A549 (cell line): ENCODE measurements around the gene MPHOSPH9. TPM values are rescaled to one million over a fixed set of nuclear protein-coding genes. Genes with fewer than 3 reads are reported as not detected.
A peak's percentile ranks its signal among the peaks of the same experiment; 100 is the strongest.

ENCODE experiments used
- ATAC-seq, 2 experiments: fragments of 200-7000 bp in 1 of 2; fragments of >200 bp in 1 of 2; cut with Nextera tagmentation in 1 of 2; cut with Tn5 transposase in 1 of 2; 3 replicates each; pipeline versions ENCODE4 v1.8.0 to v1.9.1; 2018 to 2020; ENCODE audit warnings: mild to moderate bottlenecking in 1 of 2, moderate library complexity in 1 of 2
- CTCF ChIA-PET: fragments of 300-600 bp; sonication (Branson Sonifier 250); formaldehyde crosslinking; extraction: SDS; loops from one replicate; lab custom pipeline; 2021; ENCODE audit warnings: antibody characterized with exemption, inconsistent platforms; lab: Yijun Ruan, JAX
- POLR2A ChIA-PET: fragments of 350-600 bp; formaldehyde crosslinking; extraction: SDS; loops from one replicate; lab custom pipeline; 2021; ENCODE audit warnings: antibody characterized with exemption, inconsistent platforms; lab: Yijun Ruan, JAX
- DNase-seq, 2 experiments: peaks; one replicate each; pipeline versions ENCODE4 v3.0.0 to v3.0.0-alpha.2; 2011 to 2016; ENCODE audit warnings: low read depth in 1 of 2, low spot score in 1 of 2
- FAIRE-seq: peaks from 2 replicates; lab custom pipeline; 2011; peaks lifted over from hg19 to GRCh38; lab: Jason Lieb, UNC
- H3K27ac ChIP-seq, 2 experiments: fragments of >200 bp; sonication (Bioruptor Twin); formaldehyde crosslinking; 3 replicates each; pipeline ENCODE4 v1.5.1; 2016 to 2017
- H3K4me1 ChIP-seq: fragments of >200 bp; sonication (Bioruptor Twin); formaldehyde crosslinking; 3 replicates; pipeline ENCODE4 v1.6.1; 2016
- H3K4me2 ChIP-seq: fragments of >200 bp; sonication (Bioruptor Twin); formaldehyde crosslinking; 3 replicates; pipeline ENCODE4 v1.6.1; 2016
- H3K4me3 ChIP-seq: fragments of >200 bp; sonication (Bioruptor Twin); formaldehyde crosslinking; 3 replicates; pipeline ENCODE4 v1.5.1; 2016
- H3K9me3 ChIP-seq: fragments of >200 bp; sonication (Bioruptor Twin); formaldehyde crosslinking; 3 replicates; pipeline ENCODE4 v1.6.1; 2016
- BHLHE40 ChIP-seq: IDR thresholded peaks from 2 replicates; pipeline ENCODE4 v1.6.1; 2012; ENCODE audit warnings: low read depth, low read length, inconsistent platforms
- CBX8 ChIP-seq: fragments of 200-600 bp; sonication (generic); IDR thresholded peaks from 2 replicates; pipeline ENCODE4 v1.6.1; 2016
- EHF ChIP-seq: fragments of 250-450 bp; sonication (Bioruptor Pico); IDR thresholded peaks from 2 replicates; pipeline ENCODE4 v1.5.0; 2020; ENCODE audit warnings: mild to moderate bottlenecking
- ESRRA ChIP-seq: fragments of 150-350 bp; IDR thresholded peaks from 2 replicates; pipeline ENCODE4 v1.6.1; 2014; ENCODE audit warnings: mild to moderate bottlenecking, low read length, borderline replicate concordance
- FOSB ChIP-seq: fragments of 250-450 bp; sonication (Bioruptor Pico); IDR thresholded peaks from 2 replicates; pipeline ENCODE4 v1.5.0; 2020; ENCODE audit warnings: mild to moderate bottlenecking, moderate library complexity
- FOSL2 ChIP-seq, 2 experiments: fragments of 450-650 bp in 1 of 2; fragments of >200 bp in 1 of 2; sonication (Bioruptor Twin) in 1 of 2; formaldehyde crosslinking; IDR thresholded peaks; 2 replicates each; pipeline versions ENCODE4 v1.5.0 to v1.6.1; 2016 to 2020; ENCODE audit warnings: mild to moderate bottlenecking in 1 of 2, moderate library complexity in 1 of 2
- FOXS1 ChIP-seq: fragments of 250-450 bp; sonication (Bioruptor Pico); IDR thresholded peaks from 2 replicates; pipeline ENCODE4 v1.5.0; 2020; ENCODE audit warnings: mild to moderate bottlenecking, moderate library complexity
- HOXB13 ChIP-seq: fragments of 250-450 bp; sonication (Bioruptor Pico); IDR thresholded peaks from 2 replicates; pipeline ENCODE4 v1.5.0; 2020; ENCODE audit warnings: low read depth, mild to moderate bottlenecking, moderate library complexity
- JUN ChIP-seq, 2 experiments: fragments of >200 bp; sonication (Bioruptor Twin); formaldehyde crosslinking; IDR thresholded peaks; 2 replicates in 1 of 2; 3 replicates in 1 of 2; pipeline ENCODE4 v1.6.1; 2016 to 2017
- JUNB ChIP-seq: fragments of >200 bp; sonication (Bioruptor Twin); formaldehyde crosslinking; IDR thresholded peaks from 2 replicates; pipeline ENCODE4 v1.6.1; 2016
- MYC ChIP-seq: IDR thresholded peaks from 2 replicates; pipeline ENCODE4 v1.6.1; 2012; ENCODE audit warnings: mild to moderate bottlenecking, inconsistent platforms, low read length, improper control_type of control experiment, borderline replicate concordance
- NPAS2 ChIP-seq: fragments of 250-450 bp; sonication (Bioruptor Pico); IDR thresholded peaks from 2 replicates; pipeline ENCODE4 v1.8.0; 2022; ENCODE audit warnings: mild to moderate bottlenecking, moderate library complexity, borderline replicate concordance
- PHF8 ChIP-seq: fragments of 200-600 bp; sonication (generic); IDR thresholded peaks from 2 replicates; pipeline ENCODE4 v1.6.1; 2016; ENCODE audit warnings: low read depth, mild to moderate bottlenecking, antibody characterized with exemption, moderate library complexity, borderline replicate concordance
- POLR2A ChIP-seq: IDR thresholded peaks from 2 replicates; pipeline ENCODE4 v1.6.1; 2012; ENCODE audit warnings: mild to moderate bottlenecking, low read length
- RAD21 ChIP-seq, 2 experiments: fragments of >200 bp in 1 of 2; sonication (Bioruptor Twin) in 1 of 2; formaldehyde crosslinking in 1 of 2; IDR thresholded peaks in 1 of 2; conservative IDR thresholded peaks in 1 of 2; 2 replicates in 1 of 2; 3 replicates in 1 of 2; pipeline ENCODE4 v1.6.1; 2012 to 2018; ENCODE audit warnings: inconsistent platforms in 1 of 2
- RCOR1 ChIP-seq: fragments of 150-350 bp; IDR thresholded peaks from 2 replicates; pipeline ENCODE4 v1.6.1; 2014; ENCODE audit warnings: antibody characterized with exemption, low read length, low read depth
- SREBF2 ChIP-seq: fragments of 450-650 bp; IDR thresholded peaks from 2 replicates; pipeline ENCODE4 v1.6.1; 2014; ENCODE audit warnings: mild to moderate bottlenecking, moderate library complexity
- TFCP2L1 ChIP-seq: fragments of 250-450 bp; sonication (Bioruptor Pico); IDR thresholded peaks from 2 replicates; pipeline ENCODE4 v1.5.0; 2021; ENCODE audit warnings: mild to moderate bottlenecking
- TP53 ChIP-seq: fragments of 250-450 bp; sonication (Bioruptor Pico); IDR thresholded peaks from 2 replicates; pipeline ENCODE4 v1.5.0; 2021; ENCODE audit warnings: mild to moderate bottlenecking, moderate library complexity
- ZC3H11A ChIP-seq: fragments of 450-650 bp; IDR thresholded peaks from 2 replicates; pipeline ENCODE4 v1.6.1; 2014; ENCODE audit warnings: antibody characterized with exemption, mild to moderate bottlenecking
- ZFP36 ChIP-seq: fragments of 450-650 bp; IDR thresholded peaks from 2 replicates; pipeline ENCODE4 v1.6.1; 2014; ENCODE audit warnings: borderline replicate concordance; ENCODE audit not compliant: partially characterized antibody
- WGBS: methylation state at CpG from one replicate; pipeline ENCODE4 v1.1.6; 2017; ENCODE audit errors: missing lambda C conversion rate; 5-methylcytosine and 5-hydroxymethylcytosine counted together
- polyA plus RNA-seq, 4 experiments: library from polyadenylated mRNA; depleted of rRNA in 3 of 4; stranded (reverse); fragments of >200 nt; fragmentation: RNase III in 1 of 4; extraction: RNeasy Plus Mini Kit Qiagen cat#74134 plus additional on column Dnase treatment in 1 of 4; gene quantifications; 2 replicates in 3 of 4; 3 replicates in 1 of 4; pipeline ENCODE4 v1.2.3, GENCODE V29; 2011 to 2017
- TF ChIP-seq, protein P1 (sequence below): IDR thresholded peaks from 2 replicates; pipeline ENCODE4 v1.6.1; 2012; ENCODE audit warnings: low read depth, borderline replicate concordance
- TF ChIP-seq, protein P2 (sequence below): fragments of 200-600 bp; sonication (generic); IDR thresholded peaks from 2 replicates; pipeline ENCODE4 v1.6.1; 2016; ENCODE audit warnings: antibody characterized with exemption, mild to moderate bottlenecking, moderate library complexity
- TF ChIP-seq, protein P3 (sequence below): fragments of >200 bp; sonication (Bioruptor Twin); formaldehyde crosslinking; IDR thresholded peaks from 2 replicates; pipeline ENCODE4 v1.6.1; 2016
- TF ChIP-seq, protein P4 (sequence below): fragments of 250-450 bp; sonication (Bioruptor Pico); IDR thresholded peaks from 2 replicates; pipeline ENCODE4 v1.5.0; 2020; ENCODE audit warnings: low read depth, mild to moderate bottlenecking, moderate library complexity
- TF ChIP-seq, protein P5 (sequence below): fragments of 150-350 bp; IDR thresholded peaks from 2 replicates; pipeline ENCODE4 v1.6.1; 2014; ENCODE audit warnings: low read depth, mild to moderate bottlenecking, low read length
- TF ChIP-seq, protein P6 (sequence below): IDR thresholded peaks from 2 replicates; pipeline ENCODE4 v1.6.1; 2012

MPHOSPH9 gene
- polyA plus RNA-seq, 2 of the 4 experiments (the other 2 are of a cell fraction), result 31.0 to 74.9 TPM

DNA sequence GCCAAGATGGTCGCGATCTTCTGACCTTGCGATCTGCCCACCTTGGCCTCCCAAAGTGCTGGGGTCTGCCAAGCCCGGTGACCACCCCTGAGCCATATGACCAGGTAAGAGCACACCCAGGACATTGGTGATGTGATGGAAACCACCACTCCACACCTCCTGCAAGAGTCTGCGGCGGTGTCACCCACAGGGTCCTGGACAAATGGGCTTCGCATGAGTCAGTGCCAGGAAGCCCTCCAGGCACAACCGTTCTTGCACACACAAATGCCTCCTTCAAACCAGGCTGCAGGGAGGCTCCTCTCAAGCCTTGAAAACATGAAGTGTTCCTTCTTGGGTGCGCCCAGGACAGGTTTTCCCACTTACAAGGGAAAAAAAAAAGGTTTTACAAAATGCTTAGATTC is 98.7 kb downstream of the MPHOSPH9 start:
- FAIRE-seq (no peak), DNase-seq (no peak), ATAC-seq (no peak)
- TF ChIP-seq, protein P1, sequence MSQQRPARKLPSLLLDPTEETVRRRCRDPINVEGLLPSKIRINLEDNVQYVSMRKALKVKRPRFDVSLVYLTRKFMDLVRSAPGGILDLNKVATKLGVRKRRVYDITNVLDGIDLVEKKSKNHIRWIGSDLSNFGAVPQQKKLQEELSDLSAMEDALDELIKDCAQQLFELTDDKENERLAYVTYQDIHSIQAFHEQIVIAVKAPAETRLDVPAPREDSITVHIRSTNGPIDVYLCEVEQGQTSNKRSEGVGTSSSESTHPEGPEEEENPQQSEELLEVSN, result no peak
- TF ChIP-seq PHF8 (no peak), EHF (CRISPR knock-in tag) (no peak), NPAS2 (CRISPR knock-in tag) (no peak), JUN (IDR thresholded peaks at IDR 0.05) (no peak), ESRRA (no peak), MYC (no peak), RAD21 (conservative IDR thresholded peaks at IDR 0.05 in 1 of 2, IDR thresholded peaks at IDR 0.05 in 1 of 2) (no peak), RCOR1 (no peak), SREBF2 (no peak)
- TF ChIP-seq, protein P2, sequence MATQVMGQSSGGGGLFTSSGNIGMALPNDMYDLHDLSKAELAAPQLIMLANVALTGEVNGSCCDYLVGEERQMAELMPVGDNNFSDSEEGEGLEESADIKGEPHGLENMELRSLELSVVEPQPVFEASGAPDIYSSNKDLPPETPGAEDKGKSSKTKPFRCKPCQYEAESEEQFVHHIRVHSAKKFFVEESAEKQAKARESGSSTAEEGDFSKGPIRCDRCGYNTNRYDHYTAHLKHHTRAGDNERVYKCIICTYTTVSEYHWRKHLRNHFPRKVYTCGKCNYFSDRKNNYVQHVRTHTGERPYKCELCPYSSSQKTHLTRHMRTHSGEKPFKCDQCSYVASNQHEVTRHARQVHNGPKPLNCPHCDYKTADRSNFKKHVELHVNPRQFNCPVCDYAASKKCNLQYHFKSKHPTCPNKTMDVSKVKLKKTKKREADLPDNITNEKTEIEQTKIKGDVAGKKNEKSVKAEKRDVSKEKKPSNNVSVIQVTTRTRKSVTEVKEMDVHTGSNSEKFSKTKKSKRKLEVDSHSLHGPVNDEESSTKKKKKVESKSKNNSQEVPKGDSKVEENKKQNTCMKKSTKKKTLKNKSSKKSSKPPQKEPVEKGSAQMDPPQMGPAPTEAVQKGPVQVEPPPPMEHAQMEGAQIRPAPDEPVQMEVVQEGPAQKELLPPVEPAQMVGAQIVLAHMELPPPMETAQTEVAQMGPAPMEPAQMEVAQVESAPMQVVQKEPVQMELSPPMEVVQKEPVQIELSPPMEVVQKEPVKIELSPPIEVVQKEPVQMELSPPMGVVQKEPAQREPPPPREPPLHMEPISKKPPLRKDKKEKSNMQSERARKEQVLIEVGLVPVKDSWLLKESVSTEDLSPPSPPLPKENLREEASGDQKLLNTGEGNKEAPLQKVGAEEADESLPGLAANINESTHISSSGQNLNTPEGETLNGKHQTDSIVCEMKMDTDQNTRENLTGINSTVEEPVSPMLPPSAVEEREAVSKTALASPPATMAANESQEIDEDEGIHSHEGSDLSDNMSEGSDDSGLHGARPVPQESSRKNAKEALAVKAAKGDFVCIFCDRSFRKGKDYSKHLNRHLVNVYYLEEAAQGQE, result no peak
- TF ChIP-seq, protein P3, sequence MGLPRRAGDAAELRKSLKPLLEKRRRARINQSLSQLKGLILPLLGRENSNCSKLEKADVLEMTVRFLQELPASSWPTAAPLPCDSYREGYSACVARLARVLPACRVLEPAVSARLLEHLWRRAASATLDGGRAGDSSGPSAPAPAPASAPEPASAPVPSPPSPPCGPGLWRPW, result no peak
- H3K4me3 ChIP-seq, result no peak overlapping the region
- ChIA-PET POLR2A (no interaction called here), CTCF (interaction anchor here (0.8 to 2.5 kb wide), 4 partner anchors 10 to 91 kb away, joined by 3 to 9 read pairs (median 4); no protein-coding TSS in a partner anchor)
- H3K4me2 ChIP-seq, result no peak overlapping the region
- no peaks in the 10 kb centered on the region for H3K9me3 ChIP-seq
- H3K27ac ChIP-seq, result peak overlapping the region in 1 of 2 experiments; percentile 50; a peak in 2 of 6 replicates
- WGBS, result 89% methylated on average over 9 of the region's 9 CpGs
- peaks cover 31% of the 10 kb centered on the region for H3K4me1 ChIP-seq

DNA sequence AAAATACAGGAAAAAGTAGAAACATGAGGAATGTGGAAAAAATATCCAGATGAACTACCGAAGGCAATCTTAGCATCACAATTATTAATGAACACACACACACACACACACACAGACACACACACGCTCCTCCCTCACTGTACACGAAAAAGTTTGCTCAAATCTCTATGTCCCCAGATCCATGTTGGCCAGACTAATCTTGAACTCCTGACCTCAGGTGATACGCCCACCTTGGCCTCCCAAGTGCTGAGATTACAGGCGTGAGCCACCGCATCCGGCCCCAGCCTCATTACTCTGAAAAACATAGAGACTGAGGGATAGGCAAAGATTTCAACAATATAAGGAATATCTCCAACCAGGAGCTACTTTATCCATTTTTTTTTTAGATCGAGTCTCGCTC is 99.2 kb downstream of the MPHOSPH9 start:
- no peak for FAIRE-seq
- CTCF ChIA-PET, result interaction anchor here (0.8 to 2.2 kb wide), 2 partner anchors 10 to 11 kb away, joined by 3 to 4 read pairs; no protein-coding TSS in a partner anchor
- peak overlapping the region in 1 of 2 experiments; percentile 96; a peak in 2 of 6 replicates for H3K27ac ChIP-seq

DNA sequence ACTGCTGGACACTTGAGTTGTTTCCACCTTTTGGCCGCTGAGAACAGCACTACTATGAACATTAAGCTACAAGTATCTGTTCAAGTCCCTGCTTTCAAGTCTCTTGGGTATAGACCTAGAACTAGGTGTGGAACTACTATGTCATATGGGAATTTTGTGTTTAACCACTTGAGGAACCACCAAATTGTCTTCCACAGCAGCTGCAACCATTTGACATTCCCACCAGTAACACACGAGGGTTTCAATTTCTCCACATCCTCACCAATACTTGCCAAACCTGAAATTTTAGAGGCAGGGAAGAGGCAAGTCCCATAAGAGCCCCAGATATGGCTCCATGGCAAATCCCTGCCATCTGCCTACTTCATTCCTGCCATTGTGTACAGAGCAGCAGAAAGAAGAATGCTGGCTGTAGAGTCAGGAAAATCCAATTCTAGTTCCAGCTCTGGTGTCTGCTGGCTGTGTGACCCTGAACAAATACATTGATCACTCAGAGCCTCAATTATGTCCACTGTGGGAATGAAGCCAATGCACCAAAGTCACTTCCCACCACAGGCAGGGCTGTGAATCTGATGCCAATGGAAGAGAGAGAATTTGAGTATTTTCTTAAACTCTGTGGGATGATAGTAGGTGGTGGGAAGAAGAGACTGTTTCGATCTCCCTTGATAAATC is 99.9 kb downstream of the MPHOSPH9 start:
- Histone ChIP-seq H3K27ac (peak overlapping the region in 1 of 2 experiments; percentile 96; a peak in 3 of 6 replicates), H3K4me2 (no peak overlapping the region), H3K4me1 (peaks cover 34% of the 10 kb centered on the region), H3K4me3 (no peak overlapping the region), H3K9me3 (no peaks in the 10 kb centered on the region)
- DNase-seq (no peak), ATAC-seq (no peak), FAIRE-seq (no peak)
- ChIA-PET CTCF (interaction anchor here (0.7 to 2.2 kb wide), 5 partner anchors 10 to 73 kb away, joined by 3 to 4 read pairs (median 3); no protein-coding TSS in a partner anchor), POLR2A (no interaction called here)
- WGBS, result 89% methylated on average over 3 of the region's 3 CpGs
- TF ChIP-seq TP53 (CRISPR knock-in tag), result no peak
- no peak for TF ChIP-seq SREBF2
- TF ChIP-seq FOSB (CRISPR knock-in tag), result no peak
- TF ChIP-seq BHLHE40, result no peak
- no peak for TF ChIP-seq JUNB
- no peak for TF ChIP-seq POLR2A
- TF ChIP-seq, protein P4, sequence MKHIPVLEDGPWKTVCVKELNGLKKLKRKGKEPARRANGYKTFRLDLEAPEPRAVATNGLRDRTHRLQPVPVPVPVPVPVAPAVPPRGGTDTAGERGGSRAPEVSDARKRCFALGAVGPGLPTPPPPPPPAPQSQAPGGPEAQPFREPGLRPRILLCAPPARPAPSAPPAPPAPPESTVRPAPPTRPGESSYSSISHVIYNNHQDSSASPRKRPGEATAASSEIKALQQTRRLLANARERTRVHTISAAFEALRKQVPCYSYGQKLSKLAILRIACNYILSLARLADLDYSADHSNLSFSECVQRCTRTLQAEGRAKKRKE (CRISPR knock-in tag), result no peak
- TF ChIP-seq ZC3H11A, result no peak
- no peak for TF ChIP-seq ZFP36
- TF ChIP-seq FOXS1 (CRISPR knock-in tag), result no peak
- TF ChIP-seq, protein P5, sequence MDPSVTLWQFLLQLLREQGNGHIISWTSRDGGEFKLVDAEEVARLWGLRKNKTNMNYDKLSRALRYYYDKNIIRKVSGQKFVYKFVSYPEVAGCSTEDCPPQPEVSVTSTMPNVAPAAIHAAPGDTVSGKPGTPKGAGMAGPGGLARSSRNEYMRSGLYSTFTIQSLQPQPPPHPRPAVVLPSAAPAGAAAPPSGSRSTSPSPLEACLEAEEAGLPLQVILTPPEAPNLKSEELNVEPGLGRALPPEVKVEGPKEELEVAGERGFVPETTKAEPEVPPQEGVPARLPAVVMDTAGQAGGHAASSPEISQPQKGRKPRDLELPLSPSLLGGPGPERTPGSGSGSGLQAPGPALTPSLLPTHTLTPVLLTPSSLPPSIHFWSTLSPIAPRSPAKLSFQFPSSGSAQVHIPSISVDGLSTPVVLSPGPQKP, result no peak
- TF ChIP-seq, protein P6, sequence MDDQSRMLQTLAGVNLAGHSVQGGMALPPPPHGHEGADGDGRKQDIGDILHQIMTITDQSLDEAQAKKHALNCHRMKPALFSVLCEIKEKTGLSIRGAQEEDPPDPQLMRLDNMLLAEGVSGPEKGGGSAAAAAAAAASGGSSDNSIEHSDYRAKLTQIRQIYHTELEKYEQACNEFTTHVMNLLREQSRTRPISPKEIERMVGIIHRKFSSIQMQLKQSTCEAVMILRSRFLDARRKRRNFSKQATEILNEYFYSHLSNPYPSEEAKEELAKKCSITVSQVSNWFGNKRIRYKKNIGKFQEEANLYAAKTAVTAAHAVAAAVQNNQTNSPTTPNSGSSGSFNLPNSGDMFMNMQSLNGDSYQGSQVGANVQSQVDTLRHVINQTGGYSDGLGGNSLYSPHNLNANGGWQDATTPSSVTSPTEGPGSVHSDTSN, result no peak

More for the DNA sequence above, 99.2 kb downstream of the MPHOSPH9 start:
- Histone ChIP-seq H3K4me1 (peaks cover 30% of the 10 kb centered on the region), H3K4me3 (no peak overlapping the region), H3K9me3 (no peaks in the 10 kb centered on the region), H3K4me2 (no peak overlapping the region)
- no peak for ATAC-seq
- WGBS, result 93% methylated on average over 9 of the region's 9 CpGs
- no peak for TF ChIP-seq HOXB13 (CRISPR knock-in tag)
- TF ChIP-seq TFCP2L1 (CRISPR knock-in tag), result no peak
- no peak for TF ChIP-seq CBX8
- TF ChIP-seq FOSL2 (IDR thresholded peaks at IDR 0.05), result no peak
- TF ChIP-seq FOSL2 (CRISPR knock-in tag; IDR thresholded peaks at IDR 0.05), result no peak
- no peak for DNase-seq
- POLR2A ChIA-PET, result no interaction called here
